Activated CD4-positive, alpha-beta T cell treated with anti-CD3 and anti-CD28 coated beads for 1 hour (primary cell): Measurements from ENCODE around the gene APC2.

Experiments used
- DNase-seq: peaks from one replicate; pipeline ENCODE4 v3.0.0-alpha.2; 2020

APC2 gene

GRCh38 chr19:1482361-1483130 is 32.6 kb downstream of the APC2 start:
- DNase-seq = no peak

GRCh38 chr19:1483131-1483978 is 33.4 kb downstream of the APC2 start:
- DNase-seq = no peak

- no peak for DNase-seq
Observed at GRCh38 chr19:1483979-1484428, 34.1 kb downstream of the APC2 start.

GRCh38 chr19:1486720-1487575 is 37.0 kb downstream of the APC2 start:
- no peak for DNase-seq

- DNase-seq = no peak
Observed at GRCh38 chr19:1487576-1488281, 37.8 kb downstream of the APC2 start.

- DNase-seq = no peak
Observed at GRCh38 chr19:1488282-1488601, 38.3 kb downstream of the APC2 start.

- DNase-seq = no peak
Observed at GRCh38 chr19:1489463-1490310, 39.8 kb downstream of the APC2 start.

- DNase-seq = peak; percentile 98
Observed at GRCh38 chr19:1490311-1491113, 40.6 kb downstream of the APC2 start, which contains the start of gene PCSK4. Gene PCSK4 (minus strand): TSS chr19:1490350. CDS start chr19:1490346, 4 bp downstream.

- DNase-seq = no peak
Observed at GRCh38 chr19:1491114-1491848, 41.4 kb downstream of the APC2 start, which contains the start of gene REEP6. Gene REEP6 (plus strand): TSS chr19:1491181. CDS start chr19:1491270, 89 bp downstream.

GRCh38 chr19:1491849-1492170 is 41.9 kb downstream of the APC2 start:
- no peak for DNase-seq

GRCh38 chr19:1492474-1493006 is 42.6 kb downstream of the APC2 start:
- DNase-seq = no peak

GRCh38 chr19:1494115-1494815 is 44.3 kb downstream of the APC2 start:
- DNase-seq = no peak

- no peak for DNase-seq
Observed at GRCh38 chr19:1495051-1495798, 45.3 kb downstream of the APC2 start.

- DNase-seq = no peak
Observed at GRCh38 chr19:1495799-1496713, 46.1 kb downstream of the APC2 start.

GRCh38 chr19:1496714-1497577 is 47.0 kb downstream of the APC2 start:
- DNase-seq = no peak
